ENCODE results near the gene UBE2O. TPM values are rescaled to one million over a fixed set of nuclear protein-coding genes. Genes with fewer than 3 reads are reported as not detected.

The UBE2O gene
- total and polyA plus RNA-seq, 2 experiments from 2014 or later = 30.4 to 79.4 TPM

- no peak for TF ChIP-seq EZH2 (IDR thresholded peaks at IDR 0.05; ENCODE audit: low read depth, unreplicated experiment)
- TF ChIP-seq ZNF114 (CRISPR knock-in tag; IDR thresholded peaks at IDR 0.05) = no peak
- no peak for TF ChIP-seq POLR2AphosphoS5 (IDR thresholded peaks at IDR 0.05; ENCODE audit: low read depth)
- no peak for TF ChIP-seq ZNF331 (CRISPR knock-in tag; IDR thresholded peaks at IDR 0.05; ENCODE audit: low read depth)
- TF ChIP-seq CREB1 (CRISPR knock-in tag; IDR thresholded peaks at IDR 0.05; ENCODE audit: low read depth) = no peak
- no peak for TF ChIP-seq ETS1 (IDR thresholded peaks at IDR 0.05)
- no peak for TF ChIP-seq EZH2phosphoT487 (IDR thresholded peaks at IDR 0.05; ENCODE audit: unreplicated experiment)
- TF ChIP-seq JUNB (IDR thresholded peaks at IDR 0.05; ENCODE audit: unreplicated experiment) = no peak
- no peak for TF ChIP-seq REST (IDR thresholded peaks at IDR 0.05; ENCODE audit: unreplicated experiment)
- no peak for TF ChIP-seq CTCF (conservative IDR thresholded peaks at IDR 0.05; ENCODE audit: low read depth in 2 of 2)
- no peak for TF ChIP-seq NANOG (IDR thresholded peaks at IDR 0.05; ENCODE audit: borderline replicate concordance)
- no peak for TF ChIP-seq ZNF462 (CRISPR knock-in tag; IDR thresholded peaks at IDR 0.05)
- Histone ChIP-seq H4K20me1 (replicated peaks; ENCODE audit: insufficient read depth) (peaks cover 36% of the 10 kb centered on the region), H3F3A (replicated peaks; ENCODE audit: low read depth) (peaks cover 10% of the 10 kb centered on the region), H2AFZ (no peak overlapping the region), H3K4me1 (ENCODE audit: insufficient read depth) (peaks cover 79% of the 10 kb centered on the region), H3K79me2 (replicated peaks; ENCODE audit: insufficient read depth) (peaks cover 99% of the 10 kb centered on the region), H3K4me2 (peak overlapping the region; percentile 61; the same call in 1 of the 2 replicates), H3K4me3 (no peak overlapping the region), H3K9me2 (ENCODE audit: insufficient read depth) (no peaks in the 10 kb centered on the region), H3K36me3 (ENCODE audit: insufficient read depth) (no peaks in the 10 kb centered on the region), H3K27ac (ENCODE audit: low read depth) (peak overlapping the region; percentile 69; the same call in 1 of the 2 replicates), H3K27me3 (ENCODE audit: insufficient read depth) (no peaks in the 10 kb centered on the region)
- Mint-ChIP-seq H3K36me3 (ENCODE audit: low read depth) (peaks cover 14% of the 10 kb centered on the region), H3K4me1 (peaks cover 72% of the 10 kb centered on the region), H3K27me3 (ENCODE audit: insufficient read depth, low read depth, poor library complexity) (peaks cover 14% of the 10 kb centered on the region), H3K9me3 (no peaks in the 10 kb centered on the region), H3K27ac (peak overlapping the region; percentile 74), H3K4me3 (no peak overlapping the region; the same call in 2 of the 3 replicates)
- no peak for ATAC-seq
- no peak for DNase-seq (ENCODE audit: low spot score)
Observed at GRCh38 chr17:76439314-76439928, 13.5 kb downstream of the UBE2O start.

Data from GM23338 (cell line).